Lung (tissue), 16 donors: ENCODE results near the gene INHBC. TPM values are rescaled to one million over a fixed set of nuclear protein-coding genes. Genes with fewer than 3 reads are reported as not detected.

Source experiments
- ATAC-seq: fragments of 200-7000 bp; cut with Tn5 transposase; one replicate; pipeline ENCODE4 v1.9.1; 2020; ENCODE audit warnings: moderate number of reproducible peaks; ENCODE audit not compliant: insufficient read depth, low FRiP score
- DNase-seq, 3 donors: peaks; one replicate each; pipeline ENCODE4 v3.0.0-alpha.2; 2013 to 2017
- H3K27ac ChIP-seq, 2 donors: one replicate each; pipeline ENCODE4 v1.5.1; 2013; ENCODE audit warnings: mild to moderate bottlenecking in 2 of 2, moderate library complexity in 2 of 2, control low read depth in 1 of 2, inconsistent platforms in 1 of 2, low read depth in 1 of 2, low read length in 1 of 2
- H3K27me3 ChIP-seq, 3 donors: one replicate each; pipeline ENCODE4 v1.5.1; 2013; ENCODE audit warnings: low read length in 2 of 3; ENCODE audit not compliant: control insufficient read depth in 3 of 3, insufficient read depth in 3 of 3
- H3K36me3 ChIP-seq, 4 donors: one replicate each; pipeline ENCODE4 v1.5.1; 2013; ENCODE audit warnings: low read length in 4 of 4, mild to moderate bottlenecking in 1 of 4, moderate library complexity in 1 of 4; ENCODE audit not compliant: control insufficient read depth in 4 of 4, insufficient read depth in 4 of 4
- H3K4me1 ChIP-seq, 5 donors: one replicate each; pipeline ENCODE4 v1.5.1; 2013; ENCODE audit warnings: low read length in 5 of 5, mild to moderate bottlenecking in 2 of 5, moderate library complexity in 1 of 5; ENCODE audit not compliant: control insufficient read depth in 5 of 5, insufficient read depth in 5 of 5
- H3K4me3 ChIP-seq: one replicate; pipeline ENCODE4 v1.5.1; 2013; ENCODE audit warnings: mild to moderate bottlenecking, control low read depth, moderate library complexity
- H3K9ac ChIP-seq, 2 donors: one replicate each; pipeline ENCODE4 v1.5.1; 2013; ENCODE audit warnings: low read length in 2 of 2, control low read depth in 1 of 2; ENCODE audit not compliant: insufficient read depth in 1 of 2
- H3K9me3 ChIP-seq, 4 donors: one replicate each; pipeline ENCODE4 v1.5.1; 2013; ENCODE audit warnings: low read length in 3 of 4, mild to moderate bottlenecking in 1 of 4, moderate library complexity in 1 of 4; ENCODE audit not compliant: control insufficient read depth in 4 of 4, insufficient read depth in 3 of 4
- CTCF ChIP-seq: IDR thresholded peaks from 2 replicates; pipeline ENCODE4 v1.5.1; 2012; ENCODE audit warnings: mild to moderate bottlenecking; ENCODE audit errors: control extremely low read depth, extremely low read depth
- WGBS, 2 donors: extraction: QIAGEN DNeasy Blood & Tissue Kit; methylation state at CpG; one replicate each; pipeline ENCODE4 v1.1.7; 2013; 5-methylcytosine and 5-hydroxymethylcytosine counted together
- long read RNA-seq, 5 donors: transcript quantifications; one replicate each; lab custom pipeline, GENCODE V29; 2026
- polyA plus RNA-seq, 2 donors: library from polyadenylated mRNA; stranded (reverse); fragments of 200-250 nt; gene quantifications; one replicate each; pipeline ENCODE4 v1.2.1, GENCODE V29; 2013
- total RNA-seq, 2 donors: library from RNA; depleted of rRNA in 1 of 2; stranded (reverse); fragments of >200 nt in 1 of 2; gene quantifications; one replicate each; pipeline ENCODE4 v1.2.1, GENCODE V29; 2014 to 2021
- donor health status: control.
- donor health status: control.
- donor health status: Bipolar disorder and iron deficiency.
- donor health status: healthy.
- donor health status: DM: yes; HTN: yes; CAD: no.

Gene INHBC
- total RNA-seq: not detected
- under 1 TPM in 1 of 2 donors, not detected in 1; 0.02 TPM for polyA plus RNA-seq
- long read RNA-seq, donor 1: 0 reads
- long read RNA-seq, donor 2: 0 reads
- long read RNA-seq, donor 3: 0 reads
- long read RNA-seq, donor 4: 0 reads
- long read RNA-seq, donor 5: 0 reads

GRCh38 chr12:57434517-57435223, at the start of gene INHBC:
INHBC (plus strand) TSS chr12:57434784; CDS start chr12:57434887, 103 bp downstream.
- Histone ChIP-seq H3K27me3 (no peaks in the 10 kb centered on the region), H3K27ac (no peak within 1 kb of the TSS), H3K4me1 (peaks cover 0 to 12% (median 2%) of the 10 kb centered on the region in 5 donors), H3K4me3 (no peak within 1 kb of the TSS), H3K36me3 (no peaks in the 10 kb centered on the region), H3K9ac (no peak within 1 kb of the TSS), H3K9me3 (no peaks in the 10 kb centered on the region)
- TF ChIP-seq CTCF: no peak
- DNase-seq (peak in 1 of 3 donors; percentile 21), ATAC-seq (no peak)
- 73 to 76% methylated on average over 8 of the region's 8 CpGs for WGBS, 2 donors

- TF ChIP-seq CTCF: no peak
- no peak overlapping the region for H3K9ac ChIP-seq
- H3K27ac ChIP-seq: no peak overlapping the region
- no peak overlapping the region for H3K4me3 ChIP-seq
- H3K36me3 ChIP-seq: peaks cover 0 to 2% (median 0%) of the 10 kb centered on the region in 4 donors
- peaks cover 0 to 5% (median 0%) of the 10 kb centered on the region in 5 donors for H3K4me1 ChIP-seq
- H3K9me3 ChIP-seq: no peaks in the 10 kb centered on the region
- DNase-seq (no peak), ATAC-seq (no peak)
- no peaks in the 10 kb centered on the region for H3K27me3 ChIP-seq
- whole genome bisulfite sequencing, 2 donors: 84 to 96% methylated on average over 3 of the region's 3 CpGs
These were observed 49.0 kb upstream of the INHBC start for GRCh38 chr12:57385586-57385985.

- Histone ChIP-seq H3K36me3 (peaks cover 0 to 2% (median 0%) of the 10 kb centered on the region in 4 donors), H3K27me3 (no peaks in the 10 kb centered on the region), H3K4me3 (no peak overlapping the region), H3K4me1 (peaks cover 0 to 5% (median 0%) of the 10 kb centered on the region in 5 donors), H3K9me3 (no peaks in the 10 kb centered on the region), H3K27ac (no peak overlapping the region), H3K9ac (no peak overlapping the region)
- no peak for TF ChIP-seq CTCF
- WGBS, 2 donors: 98% methylated on average over 33 of the region's 33 CpGs
- DNase-seq (no peak), ATAC-seq (no peak)
These were observed 48.3 kb upstream of the INHBC start for GRCh38 chr12:57386187-57386720.
